ENCODE results near the gene ARPP21. TPM values are rescaled to one million over a fixed set of nuclear protein-coding genes. Genes with fewer than 3 reads are reported as not detected.

Gene ARPP21
- total RNA-seq, 2 experiments from 2014 or later, result 1.0 to 1.1 TPM

DNA sequence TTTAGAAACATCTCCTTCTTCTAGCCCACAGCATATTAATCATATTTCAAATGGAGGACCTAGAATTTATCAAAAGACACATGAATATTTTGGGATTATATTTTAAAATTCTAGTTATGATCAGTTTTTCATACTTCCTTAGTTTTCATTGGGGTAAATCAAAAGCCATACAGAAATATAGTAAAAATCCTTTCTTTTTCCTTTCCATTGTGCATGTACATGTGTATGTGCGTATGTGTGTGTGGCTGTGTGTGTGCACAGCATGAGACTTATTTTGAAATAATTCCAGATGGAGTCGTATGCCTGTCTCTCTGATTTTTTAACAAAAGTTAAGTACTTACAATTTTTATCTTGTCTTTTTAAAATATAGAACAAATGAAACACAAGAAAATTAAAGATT lies 94.5 kb downstream of the ARPP21 start:
- no peaks in the 10 kb centered on the region for H3K4me1 ChIP-seq (ENCODE audit: insufficient read depth, low read length, poor library complexity, severe bottlenecking)
- H4K20me1 ChIP-seq (ENCODE audit: insufficient read depth, low read length), result no peaks in the 10 kb centered on the region
- ChIA-PET POLR2A (interaction anchor here (0.6 to 1.3 kb wide), 2 partner anchors 10 to 206 kb away, joined by 3 to 6 read pairs; no protein-coding TSS in a partner anchor), CTCF (ENCODE audit: unreplicated experiment) (no interaction called here)
- H2AFZ ChIP-seq (ENCODE audit: low read length), result no peak overlapping the region
- no TSS peak for BruUV-seq (replicated peaks)
- no peaks in the 10 kb centered on the region for H3K9me3 ChIP-seq (ENCODE audit: low read length)
- H3K4me2 ChIP-seq (ENCODE audit: low read length), result no peak overlapping the region
- TF ChIP-seq, protein P1, sequence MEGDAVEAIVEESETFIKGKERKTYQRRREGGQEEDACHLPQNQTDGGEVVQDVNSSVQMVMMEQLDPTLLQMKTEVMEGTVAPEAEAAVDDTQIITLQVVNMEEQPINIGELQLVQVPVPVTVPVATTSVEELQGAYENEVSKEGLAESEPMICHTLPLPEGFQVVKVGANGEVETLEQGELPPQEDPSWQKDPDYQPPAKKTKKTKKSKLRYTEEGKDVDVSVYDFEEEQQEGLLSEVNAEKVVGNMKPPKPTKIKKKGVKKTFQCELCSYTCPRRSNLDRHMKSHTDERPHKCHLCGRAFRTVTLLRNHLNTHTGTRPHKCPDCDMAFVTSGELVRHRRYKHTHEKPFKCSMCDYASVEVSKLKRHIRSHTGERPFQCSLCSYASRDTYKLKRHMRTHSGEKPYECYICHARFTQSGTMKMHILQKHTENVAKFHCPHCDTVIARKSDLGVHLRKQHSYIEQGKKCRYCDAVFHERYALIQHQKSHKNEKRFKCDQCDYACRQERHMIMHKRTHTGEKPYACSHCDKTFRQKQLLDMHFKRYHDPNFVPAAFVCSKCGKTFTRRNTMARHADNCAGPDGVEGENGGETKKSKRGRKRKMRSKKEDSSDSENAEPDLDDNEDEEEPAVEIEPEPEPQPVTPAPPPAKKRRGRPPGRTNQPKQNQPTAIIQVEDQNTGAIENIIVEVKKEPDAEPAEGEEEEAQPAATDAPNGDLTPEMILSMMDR (conservative IDR thresholded peaks at IDR 0.05; ENCODE audit: low read length), result no peak
- TF ChIP-seq EZH2phosphoT487 (IDR thresholded peaks at IDR 0.05; ENCODE audit: borderline replicate concordance, low read depth, low read length), result no peak
- intact Hi-C loops (cut with micrococcal nuclease; ENCODE audit: unreplicated experiment), result no loop called here
- no peaks in the 10 kb centered on the region for H3K36me3 ChIP-seq (ENCODE audit: insufficient read depth, low read length)
- H3K4me3 ChIP-seq (ENCODE audit: low read depth, low read length, poor library complexity, severe bottlenecking), result no peak overlapping the region
- no peaks in the 10 kb centered on the region for H3K79me2 ChIP-seq (ENCODE audit: insufficient read depth, low read depth, low read length)
- no peak for DNase-seq (ENCODE audit: low spot score)
- no peaks in the 10 kb centered on the region for H3K9me2 ChIP-seq (ENCODE audit: insufficient read depth, low read length)
- no peak overlapping the region for H3K27ac ChIP-seq (ENCODE audit: low read depth, low read length, poor library complexity, severe bottlenecking)

DNA sequence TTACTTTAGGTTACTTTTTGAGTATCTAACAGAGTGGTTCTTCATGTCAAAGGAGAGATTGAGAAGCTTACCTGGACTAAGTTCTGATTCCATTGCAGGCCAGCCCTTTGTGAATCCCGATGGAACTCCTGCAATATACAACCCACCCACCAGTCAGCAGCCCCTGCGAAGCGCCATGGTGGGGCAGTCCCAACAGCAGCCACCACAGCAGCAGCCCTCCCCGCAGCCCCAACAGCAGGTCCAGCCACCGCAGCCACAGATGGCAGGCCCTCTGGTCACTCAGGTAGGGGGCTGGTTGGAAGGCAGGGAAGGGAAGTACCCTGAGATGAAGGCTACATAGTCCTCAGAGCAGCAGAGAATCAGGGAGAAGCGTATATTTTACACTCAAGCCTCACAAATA lies 97.8 kb downstream of the ARPP21 start:
- Histone ChIP-seq H3K36me3 (ENCODE audit: insufficient read depth, low read length) (no peaks in the 10 kb centered on the region), H3K9me3 (ENCODE audit: low read length) (no peaks in the 10 kb centered on the region), H3K79me2 (ENCODE audit: insufficient read depth, low read depth, low read length) (no peaks in the 10 kb centered on the region), H3K4me2 (ENCODE audit: low read length) (no peak overlapping the region), H2AFZ (ENCODE audit: low read length) (no peak overlapping the region), H4K20me1 (ENCODE audit: insufficient read depth, low read length) (no peaks in the 10 kb centered on the region), H3K4me3 (ENCODE audit: low read depth, low read length, poor library complexity, severe bottlenecking) (no peak overlapping the region), H3K27ac (ENCODE audit: low read depth, low read length, poor library complexity, severe bottlenecking) (no peak overlapping the region), H3K9me2 (ENCODE audit: insufficient read depth, low read length) (no peaks in the 10 kb centered on the region), H3K4me1 (ENCODE audit: insufficient read depth, low read length, poor library complexity, severe bottlenecking) (peaks cover 10% of the 10 kb centered on the region)
- POLR2A ChIA-PET, result interaction anchor here (1.2 kb wide), 1 partner anchor 12 kb away, joined by 3 read pairs; no protein-coding TSS in a partner anchor
- TF ChIP-seq, protein P1 (conservative IDR thresholded peaks at IDR 0.05; ENCODE audit: low read length), result no peak
- no peak for TF ChIP-seq EZH2phosphoT487 (IDR thresholded peaks at IDR 0.05; ENCODE audit: borderline replicate concordance, low read depth, low read length)
- no peak for DNase-seq (ENCODE audit: low spot score)
- no TSS peak for BruUV-seq (replicated peaks)
- intact Hi-C loops (cut with micrococcal nuclease; ENCODE audit: unreplicated experiment), result no loop called here
- CTCF ChIA-PET (ENCODE audit: unreplicated experiment), result no interaction called here

DNA sequence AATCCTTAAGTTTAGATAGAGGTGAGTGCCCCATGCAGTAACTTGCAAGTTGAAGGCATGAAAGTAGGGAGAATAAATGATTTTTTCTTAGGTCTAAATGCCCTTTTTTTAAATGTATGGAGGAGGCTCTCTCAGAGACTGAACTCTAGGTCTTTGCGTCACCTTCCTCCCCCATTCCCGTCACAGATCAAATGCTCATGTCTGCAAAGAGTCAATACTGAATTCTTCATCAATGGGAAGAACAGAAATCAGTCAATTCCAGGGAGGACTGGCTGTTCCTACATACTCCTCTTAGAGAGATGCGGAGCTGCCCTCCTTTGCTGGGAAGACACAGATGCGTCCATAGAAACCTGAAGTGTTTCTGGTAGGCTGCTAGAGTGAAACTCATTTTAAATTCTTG lies 98.2 kb downstream of the ARPP21 start:
- no peaks in the 10 kb centered on the region for H3K9me2 ChIP-seq (ENCODE audit: insufficient read depth, low read length)
- no peaks in the 10 kb centered on the region for H3K9me3 ChIP-seq (ENCODE audit: low read length)
- H3K36me3 ChIP-seq (ENCODE audit: insufficient read depth, low read length), result no peaks in the 10 kb centered on the region
- H3K79me2 ChIP-seq (ENCODE audit: insufficient read depth, low read depth, low read length), result no peaks in the 10 kb centered on the region
- POLR2A ChIA-PET, result no interaction called here
- H4K20me1 ChIP-seq (ENCODE audit: insufficient read depth, low read length), result no peaks in the 10 kb centered on the region
- H3K4me1 ChIP-seq (ENCODE audit: insufficient read depth, low read length, poor library complexity, severe bottlenecking), result peaks cover 10% of the 10 kb centered on the region
- intact Hi-C loops (cut with micrococcal nuclease; ENCODE audit: unreplicated experiment), result no loop called here
- TF ChIP-seq EZH2phosphoT487 (IDR thresholded peaks at IDR 0.05; ENCODE audit: borderline replicate concordance, low read depth, low read length), result no peak
- TF ChIP-seq, protein P1 (conservative IDR thresholded peaks at IDR 0.05; ENCODE audit: low read length), result no peak
- no peak overlapping the region for H3K4me2 ChIP-seq (ENCODE audit: low read length)
- DNase-seq (ENCODE audit: low spot score), result no peak
- no peak overlapping the region for H2AFZ ChIP-seq (ENCODE audit: low read length)
- CTCF ChIA-PET (ENCODE audit: unreplicated experiment), result no interaction called here
- H3K27ac ChIP-seq (ENCODE audit: low read depth, low read length, poor library complexity, severe bottlenecking), result no peak overlapping the region
- BruUV-seq (replicated peaks), result no TSS peak
- no peak overlapping the region for H3K4me3 ChIP-seq (ENCODE audit: low read depth, low read length, poor library complexity, severe bottlenecking)

Measured in OCI-LY7 (cell line).